ENCODE data around the gene FARP2.
"Not testable (repeated sequence)": the region's sequence is repeated elsewhere in the genome, so short reads cannot be mapped to it uniquely, and the experiment has no call there.

The FARP2 gene

DNA sequence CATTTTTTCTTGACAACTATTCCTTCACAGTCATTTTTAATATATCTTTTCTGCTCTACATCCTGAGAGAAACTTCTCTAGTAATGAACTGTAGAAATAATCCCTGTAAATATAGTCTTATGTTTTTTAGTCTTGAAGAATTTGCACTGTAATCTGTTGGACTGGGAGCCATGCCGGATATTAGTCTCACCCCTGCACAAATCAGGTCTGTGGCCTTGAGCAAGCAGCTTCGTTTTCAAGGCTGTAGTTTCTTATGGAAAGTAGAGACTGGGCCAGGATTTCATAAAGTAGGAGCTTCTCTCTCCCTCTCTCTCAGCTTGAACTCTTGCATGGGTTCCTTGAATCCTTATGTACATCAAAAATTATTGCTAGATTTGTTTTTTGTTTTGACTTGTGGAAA lies 8.7 kb downstream of the FARP2 start:
- no peak for DNase-seq (ENCODE audit: low read depth, low spot score)

DNA sequence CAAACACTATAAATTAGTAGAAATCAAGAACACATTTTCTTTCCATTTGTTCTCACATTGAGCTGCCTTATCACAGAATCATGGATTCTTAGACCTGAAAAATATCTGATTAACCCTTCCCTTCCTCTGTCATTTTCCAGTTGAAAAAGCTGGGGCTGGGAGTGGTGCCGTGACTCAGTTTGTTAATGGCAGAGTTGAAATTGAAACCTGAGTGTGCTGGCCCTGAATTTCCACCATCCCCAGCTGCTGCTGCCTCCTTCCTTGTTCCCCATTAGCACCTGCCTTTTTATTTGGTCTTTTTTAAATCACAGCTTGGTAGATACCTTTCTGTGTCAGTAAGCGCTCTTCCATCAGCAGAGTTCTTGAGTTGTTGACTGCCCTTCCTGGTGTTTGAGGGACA lies 10.6 kb downstream of the FARP2 start:
- no peak for DNase-seq (ENCODE audit: low read depth, low spot score)

DNA sequence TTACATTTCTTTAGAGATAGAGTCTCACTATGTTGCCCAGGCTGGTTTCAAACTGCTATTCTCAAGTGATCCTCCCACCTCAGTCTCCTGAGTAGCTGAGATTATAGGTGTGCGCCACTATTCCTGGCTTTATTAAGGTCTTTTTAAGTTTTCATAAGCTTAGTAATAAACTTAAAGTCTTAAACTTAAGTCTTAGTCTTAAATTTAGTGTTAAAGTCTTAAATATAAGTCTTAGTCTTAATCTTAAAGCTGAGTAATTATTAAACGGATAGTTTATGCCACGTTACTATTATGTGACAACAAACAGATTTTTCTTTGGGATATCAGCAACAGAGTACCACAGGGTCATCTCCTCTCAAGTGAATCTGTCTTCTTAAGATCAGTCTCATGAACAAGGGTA lies 12.6 kb downstream of the FARP2 start:
- no peak for DNase-seq (ENCODE audit: low read depth, low spot score)

DNA sequence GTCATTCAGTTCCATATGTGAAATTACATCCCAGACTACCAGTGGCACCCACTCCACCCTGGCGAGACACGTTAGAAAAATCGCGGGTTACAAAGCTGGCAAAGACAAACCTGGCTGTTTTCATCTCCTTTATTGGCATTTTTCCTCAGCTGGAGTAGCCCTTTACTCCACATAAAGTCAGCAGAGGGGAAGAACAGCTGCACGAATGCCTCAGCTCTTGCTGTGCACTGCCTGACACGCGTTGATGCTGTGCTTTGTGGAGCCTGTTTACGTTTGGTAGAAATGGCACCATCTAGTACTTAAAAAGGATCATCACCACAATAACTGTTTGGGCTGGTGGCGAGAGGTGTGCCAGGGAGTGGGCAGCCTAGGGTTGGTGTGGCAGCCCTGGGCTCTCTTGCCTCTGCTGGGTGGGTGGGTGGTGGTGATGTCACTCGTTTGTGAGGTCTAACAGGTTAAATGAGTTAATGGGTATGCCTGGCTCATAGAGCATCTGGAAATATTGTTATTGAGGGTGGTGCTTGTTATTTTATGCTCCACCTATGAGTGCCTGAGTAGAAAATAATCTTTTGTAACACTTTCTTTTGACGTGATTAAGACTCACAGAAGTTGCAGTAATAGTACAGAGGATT lies 16.4 kb downstream of the FARP2 start:
- DNase-seq (ENCODE audit: low read depth, low spot score): no peak

DNA sequence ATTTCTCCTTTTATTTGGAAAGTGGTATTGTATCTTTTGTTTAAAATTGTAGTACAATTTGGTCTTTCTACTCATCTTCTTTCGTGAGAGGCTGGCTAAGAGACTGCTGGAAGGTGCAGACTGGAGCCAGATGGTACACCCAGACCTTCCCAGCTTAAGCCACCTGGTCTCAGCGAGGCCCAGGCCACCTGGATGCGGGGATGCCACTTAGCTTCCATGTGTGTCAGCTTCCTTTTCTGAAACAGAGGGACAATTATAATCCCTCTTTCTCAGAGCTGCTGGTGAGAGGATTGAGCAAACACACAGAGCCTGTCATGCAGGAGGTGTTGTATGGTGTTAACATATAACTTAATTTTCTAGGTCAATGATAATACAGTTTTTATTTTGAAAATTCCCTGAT lies 17.4 kb downstream of the FARP2 start:
- DNase-seq (ENCODE audit: low read depth, low spot score): no peak

DNA sequence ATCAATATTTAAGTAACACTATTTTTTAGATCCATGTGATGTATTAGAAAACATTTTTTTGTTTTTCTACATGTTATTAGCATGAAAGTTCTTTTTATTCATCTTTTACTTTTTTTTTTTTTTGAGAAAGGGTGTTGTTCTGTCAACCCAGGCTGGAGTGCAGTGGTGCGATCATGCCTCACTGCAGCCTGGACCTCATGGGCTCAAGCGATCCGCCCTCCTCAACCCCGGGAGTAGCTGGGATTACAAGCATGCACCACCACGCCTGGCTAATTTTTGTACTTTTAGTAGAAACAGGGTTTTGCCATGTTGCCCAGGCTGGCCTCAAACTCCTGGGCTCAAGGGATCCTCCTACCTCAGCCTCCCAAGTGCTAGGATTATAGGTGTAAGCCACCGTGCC lies 17.8 kb downstream of the FARP2 start:
- not testable (repeated sequence) for DNase-seq (ENCODE audit: low read depth, low spot score)

DNA sequence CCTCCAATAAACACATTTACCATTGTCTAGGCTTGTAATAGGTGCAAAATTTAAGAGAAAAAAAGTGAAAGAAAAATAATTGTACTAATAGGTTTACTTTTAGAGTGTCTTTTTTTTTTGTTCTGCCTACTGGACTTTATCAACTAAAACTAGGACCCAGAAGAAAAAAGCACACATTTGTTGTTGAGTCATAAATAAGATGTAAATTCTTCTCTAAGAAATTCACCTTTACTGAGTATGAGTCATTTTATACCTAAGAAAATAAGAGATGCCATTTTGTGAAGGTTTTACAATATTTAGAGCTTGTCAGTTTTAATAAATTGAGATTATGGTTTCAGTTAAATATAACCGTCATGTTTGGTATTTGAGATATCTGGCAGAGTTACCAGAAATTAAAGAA lies 19.2 kb downstream of the FARP2 start:
- no peak for DNase-seq (ENCODE audit: low read depth, low spot score)

DNA sequence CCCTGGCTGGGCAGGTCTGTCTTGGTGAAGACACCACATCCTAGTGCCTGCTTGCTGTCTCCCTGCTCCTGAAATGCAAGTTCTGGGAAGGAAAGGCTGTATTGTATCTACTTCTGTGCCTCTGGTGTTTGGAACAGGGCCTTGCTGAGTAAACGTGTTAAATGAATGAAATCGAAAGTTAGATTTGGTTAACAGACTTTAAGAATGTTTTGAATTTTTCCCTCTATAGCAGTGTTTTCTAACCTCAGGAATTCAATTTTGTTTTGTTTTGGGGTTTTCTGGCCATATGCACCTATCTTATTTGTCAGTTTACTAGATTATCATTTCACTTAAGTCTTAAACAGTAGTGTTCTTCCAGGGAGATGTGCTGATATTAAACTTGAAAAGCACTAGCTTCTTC lies 20.7 kb downstream of the FARP2 start:
- no peak for DNase-seq (ENCODE audit: low read depth, low spot score)

DNA sequence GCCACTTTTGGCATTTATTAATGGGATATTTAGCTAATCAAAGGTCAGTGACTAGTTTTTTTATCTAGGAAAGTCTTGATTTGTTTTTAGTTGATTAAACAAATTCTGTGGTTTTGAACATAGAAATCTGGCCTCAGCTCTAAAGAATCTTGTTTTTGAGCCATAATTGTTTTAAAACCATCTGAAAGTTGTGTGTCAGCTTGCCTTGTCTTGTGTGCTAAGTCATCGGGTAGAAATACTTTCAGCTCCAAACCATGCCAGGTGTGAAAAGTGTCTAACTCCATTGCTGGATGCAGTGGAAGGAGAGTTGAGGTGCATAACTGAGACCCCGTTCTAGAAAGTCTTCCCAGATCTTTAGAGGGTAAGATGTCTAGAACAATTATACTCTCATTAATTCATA lies 22.7 kb downstream of the FARP2 start:
- DNase-seq (ENCODE audit: low read depth, low spot score): no peak

DNA sequence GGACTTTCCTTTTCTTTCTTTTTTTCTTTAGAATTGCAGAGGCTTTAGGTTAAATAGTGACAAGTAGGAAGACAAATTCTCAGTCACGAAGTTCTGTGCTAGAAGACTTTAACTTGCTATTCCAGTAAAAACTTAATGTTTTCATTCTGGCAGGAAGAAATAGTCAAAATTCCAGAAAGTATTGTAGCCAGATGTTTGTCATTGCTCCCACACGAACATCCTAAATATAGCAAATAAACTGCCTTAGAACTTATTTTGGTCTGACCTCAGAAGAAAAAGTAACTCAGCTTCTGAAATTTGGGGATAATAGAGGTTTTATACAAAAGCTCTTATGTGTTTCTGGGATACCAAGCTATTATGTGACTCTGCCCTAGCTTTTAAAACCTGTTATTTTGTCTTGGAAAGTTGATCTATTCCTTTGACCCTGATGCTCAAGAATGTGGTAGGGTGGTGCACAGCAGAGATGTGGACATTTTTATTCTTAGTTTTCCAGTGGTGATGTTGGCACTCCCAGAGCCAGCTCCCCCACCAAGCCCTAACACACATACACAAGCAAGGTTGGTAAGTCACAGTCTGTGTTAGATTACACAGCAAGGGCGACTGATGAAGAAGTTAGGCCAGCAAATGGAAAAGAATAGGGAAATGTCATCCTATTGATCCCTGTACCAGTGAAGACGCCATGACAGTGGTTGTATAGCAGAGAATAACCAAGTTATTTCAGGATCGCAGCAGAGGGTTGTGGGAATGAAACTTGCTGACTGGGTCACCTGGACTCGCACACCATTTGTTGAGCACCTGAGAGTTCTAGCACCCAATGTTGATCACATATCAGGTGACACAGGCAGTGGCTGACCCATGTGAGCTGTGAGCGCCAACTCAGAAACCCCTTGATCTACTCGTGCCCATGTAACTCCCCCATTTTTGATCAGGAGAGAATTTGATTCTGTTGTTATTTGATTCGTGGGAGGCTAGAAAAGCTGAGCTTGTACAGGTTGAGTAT lies 23.7 kb downstream of the FARP2 start:
- no peak for DNase-seq (ENCODE audit: low read depth, low spot score)

DNA sequence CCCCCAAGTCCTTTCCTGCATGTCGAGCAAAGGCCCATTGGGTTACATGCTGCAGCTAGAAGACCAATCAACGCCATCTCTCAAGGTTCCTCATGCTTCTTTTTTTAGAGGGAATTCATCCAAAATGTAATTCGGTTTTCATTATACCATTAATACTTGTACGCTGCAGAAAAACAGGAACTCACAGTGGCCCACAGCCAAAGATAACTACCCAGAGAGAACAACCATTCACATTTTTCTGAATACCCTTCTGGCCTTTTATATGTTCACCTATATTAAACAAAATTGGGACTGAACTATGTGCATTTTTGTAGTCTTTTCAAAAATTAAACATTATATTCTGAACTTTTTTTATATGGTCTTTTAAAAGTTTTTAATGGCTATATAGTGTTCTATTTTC lies 25.8 kb downstream of the FARP2 start:
- no peak for DNase-seq (ENCODE audit: low read depth, low spot score)

DNA sequence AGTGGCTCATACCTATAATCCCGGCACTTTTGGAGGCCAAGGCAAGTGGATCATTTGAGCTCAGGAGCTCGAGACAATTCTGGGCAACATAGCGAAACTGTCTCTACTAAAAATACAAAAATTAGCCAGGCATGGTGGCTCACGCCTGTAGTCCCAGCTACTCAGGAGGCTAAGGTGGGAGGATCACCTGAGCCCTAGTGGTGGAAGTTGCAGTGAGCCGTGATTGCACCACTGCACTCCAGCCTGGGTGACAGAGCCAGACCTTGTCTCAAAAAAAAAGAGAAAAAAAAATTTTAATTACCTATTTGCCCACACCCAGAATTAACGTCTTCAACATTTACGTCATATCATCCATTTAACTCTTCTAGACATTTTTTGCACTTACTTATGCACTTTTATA lies 29.4 kb downstream of the FARP2 start:
- DNase-seq (ENCODE audit: low read depth, low spot score): not testable (repeated sequence)

DNA sequence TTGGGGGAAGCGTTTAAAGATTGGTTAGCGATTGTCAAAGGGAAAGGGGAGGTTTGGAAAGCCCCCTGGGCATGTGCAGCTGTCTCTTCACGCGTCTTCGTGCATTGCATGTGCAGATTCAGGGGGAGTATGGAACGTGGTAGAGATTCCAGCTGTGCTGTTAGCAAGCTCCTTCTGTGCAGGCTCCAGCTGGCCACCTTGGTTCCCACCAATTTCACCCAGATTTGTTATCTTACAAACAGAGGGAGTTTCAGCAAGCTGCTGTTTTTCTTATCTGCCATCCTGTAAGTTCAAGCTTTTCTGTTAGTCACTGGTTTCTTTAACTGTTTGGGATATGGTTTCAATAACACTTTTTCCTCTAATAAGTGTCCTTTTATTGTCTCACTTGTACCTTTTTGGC lies 30.4 kb downstream of the FARP2 start:
- no peak for DNase-seq (ENCODE audit: low read depth, low spot score)

DNA sequence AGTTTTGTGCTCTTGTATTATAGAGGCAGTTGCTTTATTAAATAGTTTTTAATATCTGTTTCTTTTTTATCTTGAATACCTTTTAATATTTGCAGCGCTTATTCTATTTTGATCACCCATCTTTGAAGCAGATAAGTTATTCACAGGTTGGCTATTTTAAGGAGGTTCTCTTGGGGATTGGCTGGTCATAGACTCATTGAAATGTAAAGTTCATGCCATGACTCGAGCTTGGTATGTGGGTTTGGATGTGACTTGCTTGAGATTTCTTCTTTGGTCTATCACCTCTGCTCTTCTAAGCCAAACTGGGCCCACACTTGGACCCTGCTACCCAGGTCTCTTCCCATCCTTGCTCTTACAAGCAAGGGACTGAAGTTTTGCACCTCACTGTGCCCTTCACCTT lies 33.6 kb downstream of the FARP2 start:
- DNase-seq (ENCODE audit: low read depth, low spot score): no peak

DNA sequence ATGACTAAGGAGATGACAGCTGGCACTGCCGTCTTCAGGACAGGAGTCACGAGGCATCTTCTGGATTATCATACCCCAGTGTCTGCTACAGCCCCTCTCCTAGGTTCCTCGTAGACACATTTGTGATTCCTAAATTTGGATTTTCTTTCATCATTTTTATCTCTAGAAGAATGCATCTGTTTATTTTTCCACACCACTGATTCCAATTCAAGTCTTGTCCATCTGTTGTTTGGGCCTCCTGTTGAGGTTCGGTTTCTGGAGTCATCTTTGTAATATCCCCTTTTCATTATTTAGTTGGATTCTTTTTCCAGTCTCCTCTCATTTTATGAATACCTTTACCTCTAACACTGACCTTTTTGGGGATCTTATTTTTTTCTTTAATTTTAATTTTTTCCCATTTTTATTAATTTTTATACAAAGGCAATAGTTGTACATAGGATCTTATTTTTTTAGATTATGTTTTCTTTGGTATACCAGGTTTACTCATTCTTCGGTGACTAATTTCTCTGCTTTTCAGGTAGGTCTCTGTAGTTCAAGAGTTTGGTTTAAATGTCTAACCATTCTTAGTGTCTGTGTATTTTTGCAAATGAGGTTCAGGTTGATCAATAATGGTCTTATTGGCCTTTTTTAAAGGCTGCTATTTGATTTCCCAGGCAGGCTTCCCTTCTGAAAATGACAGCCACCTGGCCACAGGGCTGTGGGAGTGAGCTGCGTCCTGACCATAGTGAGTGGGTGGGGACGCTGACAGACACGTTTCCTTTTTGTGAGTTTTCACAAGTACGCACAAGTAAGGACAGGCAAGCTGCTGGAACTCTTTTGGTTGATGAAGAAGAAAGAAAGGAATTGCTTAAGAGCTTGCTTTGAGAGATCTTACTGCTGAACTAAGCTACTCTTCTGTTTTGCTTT lies 34.5 kb downstream of the FARP2 start:
- no peak for DNase-seq (ENCODE audit: low read depth, low spot score)

DNA sequence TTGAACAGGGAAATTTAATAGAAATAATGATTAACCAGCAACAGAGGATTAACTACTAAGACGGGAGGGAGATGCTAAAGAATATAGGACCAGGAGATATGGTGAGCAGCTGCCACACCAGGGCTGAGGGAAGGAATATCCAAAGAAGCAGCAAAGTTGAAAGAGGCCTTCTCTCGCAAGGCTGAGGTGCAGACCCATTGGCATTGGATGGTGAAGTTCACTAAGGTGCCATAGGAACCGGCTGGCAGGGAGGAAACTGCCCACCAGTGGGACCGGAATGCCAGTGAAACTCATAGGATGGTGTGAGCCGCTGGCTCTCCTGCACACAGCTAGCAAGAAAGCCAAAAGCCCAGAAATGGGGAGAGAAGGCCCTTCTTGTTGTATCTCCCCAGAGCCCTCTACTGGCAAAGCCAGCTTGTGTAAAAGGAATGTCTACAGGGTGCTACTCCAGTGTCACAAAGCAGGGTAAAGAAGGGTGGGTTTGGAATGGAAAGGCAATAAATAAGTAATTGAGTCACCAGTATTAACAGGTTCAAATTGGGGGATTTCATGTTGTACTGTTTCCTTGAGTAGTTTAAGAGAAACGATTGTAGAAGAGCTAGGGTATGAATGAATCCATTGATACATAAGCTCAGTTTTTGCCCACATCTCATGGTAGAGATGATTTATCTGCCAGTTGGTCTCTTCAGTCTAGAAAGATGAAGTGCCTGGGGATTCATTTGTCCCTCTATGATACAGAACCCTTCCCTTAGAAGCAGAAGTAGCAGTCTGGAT lies 36.0 kb downstream of the FARP2 start:
- peak; percentile 42 for DNase-seq (ENCODE audit: low read depth, low spot score)

DNA sequence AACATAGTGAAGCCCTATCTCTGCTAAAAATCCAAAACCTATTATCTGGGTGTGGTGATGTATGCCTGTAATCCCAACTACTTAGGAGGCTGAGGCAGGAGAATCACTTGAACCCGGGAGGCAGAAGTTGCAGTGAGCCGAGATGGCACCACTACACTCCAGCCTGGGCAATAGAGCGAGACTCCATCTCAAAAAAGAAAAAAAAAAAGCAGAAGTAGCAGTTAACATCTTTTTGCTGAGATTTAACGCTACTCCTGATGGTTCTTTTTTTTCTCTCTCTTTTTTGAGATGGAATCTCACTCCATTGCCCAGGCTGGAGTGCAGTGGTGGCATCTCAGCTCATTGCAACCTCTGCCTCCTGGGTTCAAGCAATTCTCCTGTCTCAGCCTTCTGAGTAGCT lies 36.7 kb downstream of the FARP2 start:
- not testable (repeated sequence) for DNase-seq (ENCODE audit: low read depth, low spot score)

DNA sequence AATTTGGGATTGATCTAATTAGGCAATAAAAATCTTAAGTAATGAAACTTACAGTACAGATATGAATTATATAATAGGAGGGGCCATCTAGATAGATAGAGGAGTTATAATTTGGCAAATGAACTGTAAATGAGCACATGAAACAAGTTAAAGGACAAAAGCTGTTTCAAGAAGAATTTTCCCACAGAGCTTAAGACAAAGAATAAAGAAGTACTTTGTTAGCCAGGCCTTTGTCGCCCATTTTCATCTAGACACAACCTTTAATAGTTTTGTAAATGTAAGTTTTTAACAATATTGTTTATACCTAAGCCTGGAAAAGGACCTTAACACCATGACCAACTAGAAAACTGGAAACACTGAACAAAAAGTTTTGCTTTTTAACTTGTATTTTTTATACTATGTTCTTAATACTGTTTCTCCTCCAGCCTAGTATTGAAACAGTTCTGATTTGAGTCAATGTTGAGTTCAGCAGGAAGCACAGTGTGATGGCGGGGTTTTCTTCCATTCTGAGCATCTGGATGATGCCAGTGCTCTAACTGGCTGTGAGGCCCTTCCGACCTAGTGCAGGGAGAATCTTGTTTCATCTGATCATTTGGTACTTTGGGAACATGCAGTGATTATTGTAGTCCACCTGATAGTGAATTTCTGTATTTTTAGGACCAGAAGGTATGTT lies 37.6 kb downstream of the FARP2 start:
- no peak for DNase-seq (ENCODE audit: low read depth, low spot score)

DNA sequence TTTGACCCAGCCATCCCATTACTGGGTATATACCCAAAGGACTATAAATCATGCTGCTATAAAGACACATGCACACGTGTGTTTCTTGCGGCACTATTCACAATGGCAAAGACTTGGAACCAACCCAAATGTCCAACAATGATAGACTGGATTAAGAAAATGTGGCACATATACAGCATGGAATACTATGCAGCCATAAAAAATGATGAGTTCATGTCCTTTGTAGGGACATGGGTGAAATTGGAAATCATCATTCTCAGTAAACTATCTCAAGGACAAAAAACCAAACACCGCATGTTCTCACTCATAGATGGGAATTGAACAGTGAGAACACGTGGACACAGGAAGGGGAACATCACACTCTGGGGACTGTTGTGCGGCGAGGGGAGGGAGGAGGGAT lies 40.7 kb downstream of the FARP2 start:
- not testable (repeated sequence) for DNase-seq (ENCODE audit: low read depth, low spot score)

All from iPS DF 19.7 (cell line).